AG09309 (cell line): ENCODE results near the gene SLC6A20.

ENCODE experiments used
- DNase-seq: peaks from one replicate; pipeline ENCODE4 v3.0.0-alpha.2; 2010; ENCODE audit warnings: low read depth
- H3K4me3 ChIP-seq: 2 replicates; pipeline ENCODE4 v1.5.1; 2011; ENCODE audit warnings: mild to moderate bottlenecking, low read depth, low read length, moderate library complexity; ENCODE audit not compliant: control insufficient read depth
- TF ChIP-seq, protein P1 (sequence below): IDR thresholded peaks from 2 replicates; pipeline ENCODE4 v1.5.1; 2011; ENCODE audit warnings: mild to moderate bottlenecking, low read depth, low read length, inconsistent platforms; ENCODE audit not compliant: insufficient read depth, control insufficient read depth; ENCODE audit errors: missing control alignments

The SLC6A20 gene

DNA sequence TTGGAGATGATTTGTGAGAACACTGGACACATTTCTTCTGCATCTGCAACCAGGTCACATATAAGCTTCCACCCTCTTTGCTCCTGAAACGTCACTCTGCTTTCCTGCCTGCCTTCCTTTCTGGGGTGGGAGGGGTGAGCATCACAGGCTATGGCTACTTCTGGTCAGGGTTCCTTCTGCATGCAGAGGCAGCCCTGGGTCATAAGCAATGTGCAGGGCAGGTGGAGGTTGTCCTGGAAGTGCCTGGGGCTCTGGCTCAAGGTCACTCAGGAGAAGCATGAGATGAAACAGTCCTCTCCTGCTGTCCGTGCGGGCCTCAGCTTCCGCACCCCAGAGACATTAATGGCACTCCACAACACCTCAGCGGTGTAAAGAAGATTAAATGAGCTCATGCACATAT is 15.1 kb downstream of the SLC6A20 start:
- TF ChIP-seq, protein P1, sequence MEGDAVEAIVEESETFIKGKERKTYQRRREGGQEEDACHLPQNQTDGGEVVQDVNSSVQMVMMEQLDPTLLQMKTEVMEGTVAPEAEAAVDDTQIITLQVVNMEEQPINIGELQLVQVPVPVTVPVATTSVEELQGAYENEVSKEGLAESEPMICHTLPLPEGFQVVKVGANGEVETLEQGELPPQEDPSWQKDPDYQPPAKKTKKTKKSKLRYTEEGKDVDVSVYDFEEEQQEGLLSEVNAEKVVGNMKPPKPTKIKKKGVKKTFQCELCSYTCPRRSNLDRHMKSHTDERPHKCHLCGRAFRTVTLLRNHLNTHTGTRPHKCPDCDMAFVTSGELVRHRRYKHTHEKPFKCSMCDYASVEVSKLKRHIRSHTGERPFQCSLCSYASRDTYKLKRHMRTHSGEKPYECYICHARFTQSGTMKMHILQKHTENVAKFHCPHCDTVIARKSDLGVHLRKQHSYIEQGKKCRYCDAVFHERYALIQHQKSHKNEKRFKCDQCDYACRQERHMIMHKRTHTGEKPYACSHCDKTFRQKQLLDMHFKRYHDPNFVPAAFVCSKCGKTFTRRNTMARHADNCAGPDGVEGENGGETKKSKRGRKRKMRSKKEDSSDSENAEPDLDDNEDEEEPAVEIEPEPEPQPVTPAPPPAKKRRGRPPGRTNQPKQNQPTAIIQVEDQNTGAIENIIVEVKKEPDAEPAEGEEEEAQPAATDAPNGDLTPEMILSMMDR = no peak
- DNase-seq = no peak
- H3K4me3 ChIP-seq = no peak overlapping the region

DNA sequence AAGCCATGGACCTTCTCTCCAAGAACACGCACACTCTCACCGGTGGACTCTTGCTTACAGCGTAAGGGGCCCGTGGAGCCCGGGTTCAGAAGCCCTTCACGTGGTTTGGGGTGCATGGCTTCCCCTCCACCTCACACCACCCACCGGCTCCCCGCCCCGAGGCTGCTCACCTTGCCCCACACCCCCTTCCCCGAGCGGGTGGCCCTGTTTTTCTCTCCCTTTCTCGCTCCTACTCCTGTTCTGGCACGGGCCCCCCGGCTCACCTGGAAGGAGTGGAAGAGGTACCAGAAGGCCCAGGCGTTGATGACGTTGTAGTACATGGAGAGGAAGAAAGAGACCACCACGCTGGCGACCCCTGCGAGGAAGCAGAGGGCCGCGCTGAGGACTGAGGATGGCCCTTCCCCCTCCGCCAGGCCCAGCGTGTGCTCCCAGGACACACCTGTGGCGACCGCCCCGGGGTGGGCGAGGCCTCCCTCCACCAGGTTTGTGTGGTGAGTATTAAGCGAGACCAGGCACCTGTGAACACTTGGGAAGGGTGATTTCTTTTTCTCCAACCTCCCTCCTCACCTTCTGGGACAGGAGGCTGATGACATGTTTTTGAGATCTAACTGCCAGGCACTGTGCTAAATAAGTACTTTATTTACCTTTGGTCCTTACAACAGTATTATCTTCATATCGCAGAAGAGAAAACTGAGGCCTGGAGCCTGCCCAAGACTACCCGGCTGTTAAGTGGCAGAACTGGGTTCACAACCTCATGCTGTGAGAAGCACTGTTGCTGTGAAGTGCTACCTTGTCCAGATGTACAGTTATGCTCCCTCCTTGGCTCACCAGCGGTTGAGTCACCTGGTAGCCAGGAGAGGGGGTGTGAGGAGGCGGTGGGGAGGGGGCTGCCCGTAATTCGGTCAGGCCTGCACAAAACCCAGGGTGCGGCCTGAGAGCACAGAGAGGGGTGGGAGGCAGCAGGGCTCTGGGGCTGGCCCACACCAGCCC is 16.3 kb downstream of the SLC6A20 start:
- no peak overlapping the region for H3K4me3 ChIP-seq
- DNase-seq = no peak
- TF ChIP-seq, protein P1 = no peak

DNA sequence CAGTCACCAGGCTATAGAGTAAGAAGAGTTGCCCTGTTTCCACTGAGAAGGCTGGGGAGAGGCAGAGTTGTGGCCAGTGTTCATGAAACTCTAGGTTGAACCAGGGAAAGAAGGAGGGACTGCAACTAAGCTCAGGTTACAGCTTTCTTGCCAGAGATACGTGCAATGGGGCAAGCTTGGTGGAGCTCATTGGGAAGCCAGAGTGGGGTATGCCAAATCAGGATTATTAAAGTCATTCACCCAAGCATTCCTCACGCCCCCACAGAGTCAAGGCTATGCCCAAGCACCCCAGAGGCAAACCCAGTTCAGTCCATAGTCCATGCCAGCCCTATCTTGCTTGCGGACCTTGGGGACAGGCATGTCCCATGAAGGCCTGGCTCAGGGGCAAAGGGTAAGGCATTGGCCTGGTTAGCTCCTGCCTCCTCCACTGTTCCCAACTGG is 17.6 kb downstream of the SLC6A20 start:
- TF ChIP-seq, protein P1 = no peak
- DNase-seq = no peak
- H3K4me3 ChIP-seq = no peak overlapping the region

DNA sequence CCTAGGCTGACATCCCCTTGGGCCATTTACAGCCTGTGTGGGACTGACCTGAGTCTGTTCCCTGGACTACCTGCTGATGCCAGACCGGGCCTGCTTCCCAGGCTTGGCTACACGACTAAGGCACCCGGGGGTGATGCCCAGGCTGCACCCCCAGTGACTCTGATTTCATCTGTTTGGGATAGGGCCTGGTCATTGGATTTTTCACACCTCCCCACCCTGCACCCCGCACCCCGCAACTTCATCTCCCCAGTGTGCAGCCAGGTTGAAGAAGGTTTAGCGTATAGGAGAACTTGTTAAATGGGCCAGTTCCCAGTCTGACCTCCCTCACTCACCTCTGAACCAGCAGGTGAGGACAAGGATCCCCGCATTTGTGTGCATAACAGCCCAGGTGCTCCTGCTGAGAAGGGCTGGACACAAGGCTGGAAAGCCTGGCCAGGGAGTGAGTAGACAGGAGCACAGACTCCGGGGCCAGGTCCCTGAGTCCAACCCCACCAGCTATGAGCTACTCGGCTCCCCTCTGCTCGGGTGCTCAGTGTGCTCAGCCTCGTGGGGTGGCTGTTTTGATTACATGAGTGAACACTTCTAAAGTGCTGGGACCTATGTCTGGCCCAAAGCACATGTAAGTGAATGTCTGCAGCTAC is 18.5 kb downstream of the SLC6A20 start:
- no peak overlapping the region for H3K4me3 ChIP-seq
- no peak for DNase-seq
- TF ChIP-seq, protein P1 = no peak

DNA sequence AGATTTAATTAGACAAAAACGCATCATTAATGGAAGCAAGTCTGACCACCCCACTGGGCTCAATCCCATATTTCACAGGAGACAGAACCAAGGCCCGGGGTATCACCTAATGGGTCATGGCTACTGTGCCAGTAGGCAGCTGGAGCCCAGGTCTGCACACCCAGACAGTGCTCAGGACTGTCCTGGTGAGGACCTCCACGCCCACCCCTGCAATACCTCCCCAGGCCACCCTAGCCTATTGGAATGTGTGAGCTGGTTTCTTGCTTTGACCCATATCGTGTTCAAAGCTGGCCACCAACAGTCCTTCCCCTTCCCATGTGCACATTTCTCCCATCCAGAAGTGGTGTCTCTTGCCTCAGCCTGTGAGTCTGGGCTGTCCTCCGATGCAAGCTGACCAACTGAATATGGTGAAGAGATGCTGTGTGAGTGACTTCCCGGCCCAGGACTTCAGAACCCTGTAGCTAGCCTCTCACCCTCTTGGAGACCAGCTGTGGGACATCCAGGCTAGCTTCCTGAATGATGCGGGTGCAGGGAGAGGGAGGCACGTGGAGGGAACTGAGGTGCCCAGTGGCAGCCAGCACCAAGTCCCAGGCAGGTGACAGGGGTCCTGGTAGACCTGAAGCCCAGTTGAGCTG is 19.1 kb downstream of the SLC6A20 start:
- H3K4me3 ChIP-seq = no peak overlapping the region
- no peak for DNase-seq
- TF ChIP-seq, protein P1 = no peak

DNA sequence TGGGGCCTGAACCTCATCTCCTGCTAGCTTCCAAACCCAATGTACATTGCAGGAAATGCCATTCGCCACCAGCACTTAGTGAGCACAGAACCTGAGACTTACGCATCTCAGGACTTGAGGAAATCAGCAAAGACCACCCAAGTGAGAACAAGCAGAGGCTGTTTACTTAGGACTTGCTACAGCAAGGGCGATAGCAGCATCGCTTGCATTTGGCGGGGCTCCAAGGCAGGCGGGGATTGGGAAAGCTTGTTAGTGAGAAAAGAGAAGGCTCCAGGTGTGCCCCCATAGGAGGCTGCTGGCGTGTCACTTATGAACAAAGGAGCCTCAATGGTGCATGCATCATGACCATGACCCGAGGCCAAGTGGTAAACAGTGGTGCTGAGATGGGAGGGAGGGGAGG is 19.7 kb downstream of the SLC6A20 start:
- TF ChIP-seq, protein P1 = no peak
- DNase-seq = no peak
- no peak overlapping the region for H3K4me3 ChIP-seq
